ENCODE results near the gene ATP11B.

- TF ChIP-seq CTCF (conservative IDR thresholded peaks at IDR 0.05 in 1 of 2, IDR thresholded peaks at IDR 0.05 in 1 of 2; ENCODE audit: low read depth in 1 of 2, low read length in 2 of 2) (no peak), EZH2 (IDR thresholded peaks at IDR 0.05; ENCODE audit: low read length, missing control alignments) (no peak)
Observed at GRCh38 chr3:182755712-182756111, 37.6 kb upstream of the ATP11B start.
